ENCODE results near the gene CLNK.

DNA sequence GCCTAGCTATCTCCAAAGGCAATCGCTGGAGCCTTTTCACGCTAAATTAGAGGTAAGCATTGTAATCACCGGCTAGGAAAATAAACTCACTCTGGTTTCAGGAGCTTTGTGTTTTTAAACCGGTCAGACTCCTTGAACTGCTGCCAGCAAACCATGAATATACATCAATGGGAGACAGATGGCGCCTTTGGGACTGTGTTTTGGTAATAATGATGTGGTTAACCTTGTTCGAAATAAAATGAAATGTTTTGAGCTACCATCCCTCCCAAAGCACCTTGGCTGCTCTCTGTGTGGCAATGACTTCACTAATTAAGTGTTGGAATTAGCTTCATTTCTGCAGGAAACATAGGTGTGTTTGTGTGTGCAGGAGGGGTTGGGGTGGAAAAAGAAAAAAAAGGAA, 65.3 kb downstream of the CLNK start:
- no peak for TF ChIP-seq SUZ12 (IDR thresholded peaks at IDR 0.05; ENCODE audit: low read length)
- TF ChIP-seq EZH2 (IDR thresholded peaks at IDR 0.05; ENCODE audit: low read depth, low read length, severe bottlenecking) = no peak
- TF ChIP-seq, protein P1, sequence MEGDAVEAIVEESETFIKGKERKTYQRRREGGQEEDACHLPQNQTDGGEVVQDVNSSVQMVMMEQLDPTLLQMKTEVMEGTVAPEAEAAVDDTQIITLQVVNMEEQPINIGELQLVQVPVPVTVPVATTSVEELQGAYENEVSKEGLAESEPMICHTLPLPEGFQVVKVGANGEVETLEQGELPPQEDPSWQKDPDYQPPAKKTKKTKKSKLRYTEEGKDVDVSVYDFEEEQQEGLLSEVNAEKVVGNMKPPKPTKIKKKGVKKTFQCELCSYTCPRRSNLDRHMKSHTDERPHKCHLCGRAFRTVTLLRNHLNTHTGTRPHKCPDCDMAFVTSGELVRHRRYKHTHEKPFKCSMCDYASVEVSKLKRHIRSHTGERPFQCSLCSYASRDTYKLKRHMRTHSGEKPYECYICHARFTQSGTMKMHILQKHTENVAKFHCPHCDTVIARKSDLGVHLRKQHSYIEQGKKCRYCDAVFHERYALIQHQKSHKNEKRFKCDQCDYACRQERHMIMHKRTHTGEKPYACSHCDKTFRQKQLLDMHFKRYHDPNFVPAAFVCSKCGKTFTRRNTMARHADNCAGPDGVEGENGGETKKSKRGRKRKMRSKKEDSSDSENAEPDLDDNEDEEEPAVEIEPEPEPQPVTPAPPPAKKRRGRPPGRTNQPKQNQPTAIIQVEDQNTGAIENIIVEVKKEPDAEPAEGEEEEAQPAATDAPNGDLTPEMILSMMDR (IDR thresholded peaks at IDR 0.05; ENCODE audit: control extremely low read depth in 1 of 3, insufficient read depth in 1 of 3, low read depth in 1 of 3, low read length in 3 of 3) = no peak
- no peak for TF ChIP-seq POLR2AphosphoS5 (IDR thresholded peaks at IDR 0.05; ENCODE audit: low read depth, low read length)
- TF ChIP-seq SIRT6 (IDR thresholded peaks at IDR 0.05; ENCODE audit: low read length) = no peak
